Activated T-cell treated with anti-CD3 and anti-CD28 coated beads for 48 hours (primary cell): ENCODE measurements around the gene CAVIN2.

ENCODE experiments used
- DNase-seq: peaks from one replicate; pipeline ENCODE4 v3.0.0-alpha.2; 2020; ENCODE audit warnings: low read depth

Gene CAVIN2, protein sequence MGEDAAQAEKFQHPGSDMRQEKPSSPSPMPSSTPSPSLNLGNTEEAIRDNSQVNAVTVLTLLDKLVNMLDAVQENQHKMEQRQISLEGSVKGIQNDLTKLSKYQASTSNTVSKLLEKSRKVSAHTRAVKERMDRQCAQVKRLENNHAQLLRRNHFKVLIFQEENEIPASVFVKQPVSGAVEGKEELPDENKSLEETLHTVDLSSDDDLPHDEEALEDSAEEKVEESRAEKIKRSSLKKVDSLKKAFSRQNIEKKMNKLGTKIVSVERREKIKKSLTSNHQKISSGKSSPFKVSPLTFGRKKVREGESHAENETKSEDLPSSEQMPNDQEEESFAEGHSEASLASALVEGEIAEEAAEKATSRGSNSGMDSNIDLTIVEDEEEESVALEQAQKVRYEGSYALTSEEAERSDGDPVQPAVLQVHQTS

DNA sequence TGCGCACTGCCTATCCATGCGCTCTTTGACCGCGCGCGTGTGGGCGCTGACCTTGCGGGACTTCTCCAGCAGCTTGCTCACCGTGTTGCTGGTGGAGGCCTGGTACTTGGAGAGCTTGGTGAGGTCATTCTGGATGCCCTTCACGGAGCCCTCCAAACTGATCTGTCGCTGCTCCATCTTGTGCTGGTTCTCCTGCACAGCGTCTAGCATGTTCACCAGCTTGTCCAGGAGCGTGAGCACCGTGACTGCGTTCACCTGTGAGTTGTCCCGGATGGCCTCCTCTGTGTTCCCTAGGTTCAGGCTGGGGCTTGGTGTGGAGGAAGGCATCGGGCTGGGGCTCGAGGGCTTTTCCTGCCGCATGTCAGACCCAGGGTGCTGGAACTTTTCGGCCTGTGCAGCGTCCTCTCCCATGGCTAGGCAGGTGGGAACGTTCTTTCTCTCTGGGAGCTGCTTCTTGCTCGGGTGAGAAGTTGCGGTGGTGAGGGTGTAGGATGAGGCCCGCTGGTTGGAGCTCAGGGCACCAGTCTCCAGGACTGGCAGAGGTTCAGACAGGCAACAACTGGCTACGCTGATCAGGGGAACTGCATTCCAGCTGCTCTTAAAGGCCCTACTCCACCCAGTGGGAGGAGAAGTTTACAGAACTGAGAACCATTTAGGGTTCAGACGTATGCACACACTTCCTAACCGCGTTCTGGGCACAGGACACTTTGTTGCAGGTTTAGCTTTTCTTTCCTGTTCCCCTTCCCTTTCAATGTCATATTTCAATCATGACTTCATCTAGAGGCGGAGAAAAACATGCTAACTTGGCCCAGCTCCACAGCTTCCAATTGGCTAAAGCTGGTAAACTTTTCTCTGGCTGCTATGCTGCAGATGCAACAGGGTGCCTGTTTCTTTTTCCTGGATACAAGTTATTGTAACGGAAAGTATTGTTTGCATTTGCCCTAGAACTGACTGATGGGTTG, at the start of gene CAVIN2:
CAVIN2 (minus strand) TSS at position 574 of the 962 bp plus-strand sequence; CDS start at position 411, 163 bp downstream.
- no peak for DNase-seq

- DNase-seq = no peak
Observed at GRCh38 chr2:191895743-191896142, 48.9 kb upstream of the CAVIN2 start.

GRCh38 chr2:191895195-191895594, 48.3 kb upstream of the CAVIN2 start:
- no peak for DNase-seq

DNA sequence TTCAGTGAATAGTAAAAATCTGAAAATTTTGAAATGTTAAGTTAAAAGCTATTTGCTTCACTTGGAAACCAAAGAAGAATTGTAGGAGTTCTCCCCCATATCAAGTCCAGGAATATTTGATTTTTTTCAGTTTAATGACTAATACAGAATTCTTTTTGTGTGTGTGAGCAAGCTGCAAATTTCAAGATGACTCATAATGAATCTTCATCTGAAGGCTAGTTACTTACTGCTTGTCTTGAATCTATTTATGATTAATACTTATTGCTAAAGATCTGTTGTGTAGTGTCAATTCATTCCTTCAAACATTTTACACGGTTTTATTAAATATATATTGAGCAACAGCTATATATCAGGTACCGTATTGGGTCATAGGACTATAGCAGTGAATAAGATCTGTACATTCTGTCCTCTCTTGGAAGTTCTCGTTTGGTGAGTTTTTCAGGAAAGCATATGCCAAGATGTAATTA, 47.8 kb upstream of the CAVIN2 start:
- DNase-seq = no peak

DNA sequence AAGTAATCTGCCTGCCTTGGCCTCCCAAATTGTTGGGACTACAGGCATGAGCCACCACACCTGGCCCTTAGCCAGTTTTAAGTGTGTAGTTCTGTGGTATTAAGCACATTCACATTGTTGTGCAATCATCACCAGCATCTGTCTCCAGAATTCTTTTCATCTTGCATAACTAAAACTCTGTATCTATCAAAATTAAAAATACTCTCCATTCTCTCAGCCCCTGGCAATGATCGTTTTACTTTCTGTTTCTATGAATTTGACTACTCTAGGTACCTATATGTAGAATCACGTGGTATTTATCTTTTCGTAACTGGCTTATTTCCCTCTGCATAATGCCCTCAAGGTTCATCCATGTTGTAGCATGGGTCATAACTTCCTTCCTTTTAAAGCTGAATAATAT, 45.5 kb upstream of the CAVIN2 start:
- DNase-seq = no peak

- DNase-seq = no peak
Observed at GRCh38 chr2:191891656-191892055, 44.8 kb upstream of the CAVIN2 start.

GRCh38 chr2:191889931-191890330, 43.0 kb upstream of the CAVIN2 start:
- DNase-seq = no peak

DNA sequence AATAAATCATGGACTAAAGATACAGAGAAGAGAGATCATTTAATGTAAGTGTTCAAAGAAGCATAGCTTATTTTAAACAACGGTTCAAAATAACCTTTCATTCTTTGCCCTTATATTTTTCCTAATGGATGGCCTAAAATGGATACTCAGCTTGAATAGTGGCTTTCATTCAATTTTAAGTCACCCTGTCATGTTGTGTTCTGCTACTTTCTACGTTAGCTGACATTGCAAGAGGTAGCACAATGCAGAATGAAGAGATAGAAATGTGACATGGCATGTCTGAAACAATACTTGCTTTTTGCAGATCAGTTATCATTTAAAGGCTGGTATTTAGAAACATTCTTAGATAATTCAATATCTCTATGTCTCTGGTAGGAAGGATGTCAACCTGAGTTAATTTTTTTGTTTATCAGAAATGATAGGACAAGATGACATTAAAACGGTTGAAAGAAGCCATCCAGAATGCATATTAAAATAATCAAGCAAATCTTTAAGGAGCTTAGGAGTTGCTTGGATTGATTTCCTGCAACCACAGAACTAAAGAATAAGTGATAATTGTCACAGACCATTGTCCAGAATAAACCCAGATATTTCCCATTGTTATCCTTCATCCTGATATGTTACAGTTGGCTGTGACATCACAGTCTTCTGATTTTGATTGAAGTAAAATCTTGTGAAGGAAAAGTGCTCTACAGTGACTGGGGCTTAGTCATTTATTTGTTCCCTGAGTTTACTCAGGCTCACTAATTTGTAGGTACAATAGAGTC, 41.7 kb upstream of the CAVIN2 start:
- DNase-seq = no peak

DNA sequence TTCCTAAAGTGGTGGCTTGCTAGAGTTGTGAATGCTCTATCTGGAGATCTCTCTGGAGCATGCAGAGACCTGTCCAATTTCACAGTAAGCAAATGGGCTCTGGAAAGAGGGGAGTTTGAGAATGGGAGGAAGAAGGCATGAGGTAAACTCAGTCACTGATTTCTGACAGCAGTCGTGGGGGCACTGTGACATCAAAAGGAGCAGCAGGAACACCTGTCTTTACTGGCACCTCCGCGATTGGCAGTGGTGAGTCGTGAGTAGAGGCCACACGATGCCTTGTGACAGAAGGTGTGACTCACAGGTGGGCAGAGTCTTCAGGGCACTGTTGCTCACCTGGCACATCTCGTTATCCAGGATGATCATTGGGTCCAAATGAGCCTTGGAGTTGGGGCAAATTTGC, 38.8 kb upstream of the CAVIN2 start:
- DNase-seq = no peak

- no peak for DNase-seq
Observed at GRCh38 chr2:191885098-191885497, 38.2 kb upstream of the CAVIN2 start.

- DNase-seq = no peak
Observed at GRCh38 chr2:191881982-191882816, 35.3 kb upstream of the CAVIN2 start.

DNA sequence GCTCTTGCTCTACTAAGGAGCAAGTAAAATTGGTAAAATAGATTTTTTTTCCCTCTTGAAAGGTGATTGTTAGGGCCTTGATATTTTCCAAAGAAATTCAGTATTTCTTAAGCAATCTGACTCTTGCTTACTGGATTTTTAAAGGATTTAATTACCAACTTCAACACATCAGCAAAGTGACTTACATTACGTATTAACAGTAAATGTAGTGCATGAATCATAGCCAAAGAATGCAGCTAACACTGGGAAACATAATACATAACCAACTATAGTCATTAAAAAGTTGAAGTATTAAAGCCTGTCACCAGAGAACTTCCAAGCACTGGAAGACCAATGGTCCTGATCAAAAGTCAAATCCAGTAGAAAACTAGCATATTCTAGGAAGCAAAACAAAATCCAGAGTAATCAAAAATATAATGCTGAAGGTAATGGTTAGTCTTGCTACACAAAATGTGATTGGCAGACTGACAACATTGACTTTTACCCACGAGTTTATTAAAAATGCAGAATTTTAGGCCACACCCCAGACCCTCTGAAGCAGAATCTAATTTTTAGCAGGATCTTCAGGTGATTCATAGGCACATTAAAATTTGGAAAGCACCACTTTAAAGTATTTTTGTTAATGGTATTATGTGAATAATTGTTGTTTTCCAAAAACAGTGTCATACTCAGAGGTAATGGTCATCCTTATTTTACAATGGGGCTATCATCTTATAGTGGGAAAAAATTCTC, 31.8 kb upstream of the CAVIN2 start:
- no peak for DNase-seq

DNA sequence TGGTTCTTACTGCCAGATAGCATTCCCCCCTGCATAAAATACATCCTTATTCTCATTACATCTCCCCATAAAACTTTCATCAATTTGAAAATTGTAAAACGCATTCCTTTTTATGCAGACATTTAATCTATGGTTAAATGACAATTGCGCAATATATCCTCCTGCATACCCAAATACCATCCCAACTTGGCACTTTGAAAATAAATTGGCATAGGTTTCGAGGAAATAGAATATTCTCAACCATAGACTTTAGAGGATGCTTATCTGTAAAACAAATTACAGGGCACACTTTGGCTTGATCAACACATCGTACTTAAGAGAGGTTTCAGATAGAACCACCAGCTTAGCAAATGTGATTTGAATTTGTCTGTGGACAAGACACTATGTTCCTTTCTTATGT, 31.0 kb upstream of the CAVIN2 start:
- no peak for DNase-seq

DNA sequence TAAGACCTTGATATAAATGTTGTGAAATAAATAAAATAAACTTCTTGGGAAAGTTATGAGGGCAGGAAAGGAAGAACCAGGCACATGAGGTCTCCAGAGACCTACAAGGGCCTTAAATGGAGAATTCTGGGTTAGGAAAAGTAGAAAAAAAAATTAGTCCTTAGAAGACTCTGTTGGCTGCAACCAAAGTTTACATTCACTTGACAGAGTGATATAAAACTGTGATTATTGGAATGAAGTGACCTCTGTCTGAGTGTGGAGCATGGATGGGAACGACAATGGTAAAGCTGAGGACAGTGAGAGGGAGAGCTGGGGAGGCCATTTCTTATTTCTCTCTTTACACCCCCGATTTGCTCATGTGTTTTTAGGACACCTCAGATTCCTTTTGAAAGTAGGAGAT, 29.0 kb upstream of the CAVIN2 start:
- DNase-seq = no peak

DNA sequence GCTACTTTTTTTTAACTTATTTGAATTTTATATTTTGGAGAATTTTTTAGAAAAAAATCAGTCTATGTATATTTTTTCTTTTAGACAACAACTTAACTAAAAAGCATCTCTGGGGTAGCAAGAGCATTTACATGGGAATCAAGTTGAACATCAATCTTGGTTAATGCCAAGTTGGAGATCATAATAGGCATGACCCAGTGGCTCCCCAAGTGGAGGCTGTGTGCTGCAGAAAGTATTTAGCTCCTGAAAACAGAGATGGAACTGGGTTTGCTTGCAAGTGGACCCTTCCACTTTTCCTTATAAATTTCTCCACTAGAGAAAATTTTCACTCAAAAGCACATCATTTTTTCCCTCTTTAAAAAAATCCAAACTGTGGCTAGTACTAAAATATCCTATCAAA, 23.9 kb upstream of the CAVIN2 start:
- DNase-seq = no peak

- DNase-seq = no peak
Observed at GRCh38 chr2:191869781-191870180, 22.9 kb upstream of the CAVIN2 start.

DNA sequence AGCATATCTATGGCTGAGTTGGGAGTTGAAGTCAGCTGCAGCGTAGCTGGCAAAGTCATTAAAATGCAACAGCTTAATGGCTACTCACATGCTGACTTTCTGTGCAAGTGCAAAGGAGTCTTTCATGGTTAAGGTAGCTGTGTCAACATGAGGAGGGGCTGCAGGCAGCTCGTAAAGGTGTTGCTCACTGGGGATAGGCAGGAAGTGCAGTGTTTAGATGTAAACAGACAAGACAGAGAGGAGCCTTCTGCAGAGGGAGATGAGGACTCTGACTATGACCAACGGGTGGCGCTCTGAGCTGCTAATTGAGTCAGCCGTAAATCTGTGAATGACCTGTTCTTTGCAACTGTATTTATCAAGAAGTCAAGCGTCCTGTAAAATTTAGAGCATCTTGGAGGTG, 22.3 kb upstream of the CAVIN2 start:
- DNase-seq = no peak

DNA sequence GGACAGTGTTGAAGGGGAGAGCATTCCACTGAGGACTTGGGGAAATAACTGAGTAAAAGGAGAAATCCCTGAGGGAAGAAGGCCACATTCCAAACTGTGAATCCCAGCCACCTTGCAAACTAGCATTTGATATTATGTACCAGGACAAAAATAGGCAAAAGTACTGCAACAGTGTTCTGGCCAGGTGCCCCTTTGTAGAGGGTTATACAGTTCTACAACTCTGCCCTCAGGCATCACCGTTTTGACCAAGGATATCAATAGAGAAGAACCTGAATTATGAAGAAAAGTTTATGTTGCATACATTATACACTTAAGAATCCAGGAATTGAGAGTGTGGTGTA, 20.6 kb upstream of the CAVIN2 start:
- no peak for DNase-seq

GRCh38 chr2:191866675-191867506, 20.0 kb upstream of the CAVIN2 start:
- no peak for DNase-seq

DNA sequence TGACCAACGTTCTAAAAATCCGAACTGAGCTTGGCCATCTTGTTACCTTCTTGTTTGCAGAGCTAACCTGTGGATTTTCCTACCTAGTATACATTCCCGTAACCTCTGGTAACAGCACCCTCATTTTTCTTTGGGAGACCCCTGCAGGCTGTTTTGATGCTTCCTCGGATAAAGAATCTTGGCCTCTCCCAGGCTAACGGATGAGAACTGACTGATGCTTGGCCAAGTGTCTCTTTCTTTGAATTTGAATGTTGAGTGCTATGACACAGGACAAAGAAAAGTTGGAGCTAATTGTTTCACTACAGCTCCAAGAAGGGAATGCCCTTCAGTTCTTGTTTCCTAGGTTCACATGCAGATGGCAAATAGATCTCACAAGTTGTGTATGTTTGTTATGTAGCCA, 19.3 kb upstream of the CAVIN2 start:
- DNase-seq = no peak
